ENCODE measurements around the gene PI4K2B. TPM values are rescaled to one million over a fixed set of nuclear protein-coding genes. Genes with fewer than 3 reads are reported as not detected.
"Not testable (repeated sequence)": the region's sequence is repeated elsewhere in the genome, so short reads cannot be mapped to it uniquely, and the experiment has no call there.

Gene PI4K2B
- total RNA-seq, 8 experiments from 2014 or later, result 3.5 to 15.9 (median 6.2) TPM

DNA sequence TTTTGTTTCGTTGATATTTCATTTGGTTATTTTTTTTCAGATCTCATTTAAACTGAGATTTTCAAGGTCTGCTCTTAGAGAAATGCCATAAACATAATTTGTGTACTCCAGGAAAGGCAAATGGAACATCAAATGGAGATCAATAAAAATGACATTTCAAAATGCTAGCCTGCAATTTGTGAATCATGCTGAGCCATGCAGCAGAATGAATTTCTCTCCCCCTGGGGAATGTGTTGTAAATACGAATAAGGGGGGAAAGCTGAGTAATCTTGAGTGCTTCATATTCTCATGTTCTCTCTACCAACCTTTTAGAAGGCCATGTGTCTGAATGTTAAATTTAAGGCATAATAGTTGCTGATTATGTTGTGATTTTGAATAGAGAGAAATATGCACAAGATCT, 86.5 kb downstream of the PI4K2B start:
- H3K27ac ChIP-seq, result no peak overlapping the region
- in situ Hi-C loops (cut with MboI; ENCODE audit: low pct_unique_long_range_greater_than_20kb in 2 of 9, low sequenced_read_pairs in 9 of 9, unreplicated experiment in 9 of 9), result no loop called here
- peak; percentile 45 to 86 (median 62) for ATAC-seq (replicated peaks in 6 of 8)

DNA sequence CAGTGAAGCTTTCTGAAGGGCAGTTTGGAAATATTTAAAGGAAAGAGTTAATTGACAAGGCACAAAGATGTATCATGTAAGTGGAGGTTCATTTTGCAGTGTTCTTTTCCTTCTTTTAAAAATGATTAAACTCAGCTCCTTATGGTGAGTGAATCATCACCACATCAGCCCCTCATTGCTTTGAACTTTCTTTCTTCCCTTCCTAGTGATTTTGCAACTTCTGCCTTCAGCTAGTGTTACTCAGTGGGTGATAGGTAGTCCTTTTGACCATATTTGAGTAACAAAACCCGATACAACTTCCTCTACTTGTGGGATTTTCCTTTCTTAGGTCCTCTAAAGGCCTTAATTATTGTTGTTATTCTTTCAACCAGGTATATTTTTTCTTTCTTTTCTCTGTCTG, 86.9 kb downstream of the PI4K2B start:
- Histone ChIP-seq H3K4me1 (replicated peaks in 1 of 2) (peaks cover 0 to 10% of the 10 kb centered on the region in 2 donors), H3K4me3 (no peak overlapping the region), H3K27ac (no peak overlapping the region)
- 5 to 90% (median 67%) methylated on average over 1 of the region's 1 CpG; no CpG with 5 or more reads in 1 of the 10 experiments for WGBS, 10 experiments
- in situ Hi-C loops (cut with MboI; ENCODE audit: low pct_unique_long_range_greater_than_20kb in 2 of 9, low sequenced_read_pairs in 9 of 9, unreplicated experiment in 9 of 9), result no loop called here
- peak in 6 of 8 experiments; percentile 12 to 88 (median 29) for ATAC-seq (replicated peaks in 6 of 8)

More for the DNA sequence above, 86.5 kb downstream of the PI4K2B start:
- H3K4me3 ChIP-seq, result no peak overlapping the region
- 15 to 100% (median 39%) methylated on average over 1 to 2 of the region's 2 CpGs for WGBS, 10 experiments
- peaks cover 0 to 10% of the 10 kb centered on the region in 2 donors for H3K4me1 ChIP-seq (replicated peaks in 1 of 2)

DNA sequence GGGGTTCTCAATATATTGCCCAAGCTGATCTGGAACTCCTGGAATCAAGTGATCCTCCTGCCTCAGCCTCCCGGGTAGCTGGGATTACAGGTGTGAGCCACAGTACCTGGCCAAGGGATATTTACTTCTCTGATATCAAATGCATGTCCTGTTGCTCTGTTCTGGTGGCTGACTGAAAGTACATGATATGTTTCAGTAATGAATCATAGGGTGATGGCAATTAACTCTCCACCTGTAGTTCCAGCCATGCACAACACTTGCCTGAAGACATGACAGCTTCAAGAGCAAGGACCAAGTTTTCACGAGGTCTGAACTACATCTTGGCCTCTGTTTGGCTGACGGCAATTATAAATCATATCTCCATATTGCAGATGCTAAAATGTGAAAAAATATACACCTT, 87.9 kb downstream of the PI4K2B start:
- H3K4me1 ChIP-seq (replicated peaks in 1 of 2), result peaks cover 0 to 10% of the 10 kb centered on the region in 2 donors
- H3K4me3 ChIP-seq, result no peak overlapping the region
- no peak for ATAC-seq (replicated peaks in 6 of 8)
- no peak overlapping the region for H3K27ac ChIP-seq
- in situ Hi-C loops (cut with MboI; ENCODE audit: low pct_unique_long_range_greater_than_20kb in 2 of 9, low sequenced_read_pairs in 9 of 9, unreplicated experiment in 9 of 9), result no loop called here
- WGBS, 10 experiments, result 69 to 100% (median 100%) methylated on average over 1 to 2 of the region's 3 CpGs; no CpG with 5 or more reads in 3 of the 10 experiments

GRCh38 chr4:25328463-25328862, 94.6 kb downstream of the PI4K2B start:
- in situ Hi-C loops (cut with MboI; ENCODE audit: low pct_unique_long_range_greater_than_20kb in 2 of 9, low sequenced_read_pairs in 9 of 9, unreplicated experiment in 9 of 9); ATAC-seq (replicated peaks in 6 of 8); H3K27ac ChIP-seq; H3K4me3 ChIP-seq; H3K4me1 ChIP-seq (replicated peaks in 1 of 2): not testable (repeated sequence)
- 80 to 100% (median 100%) methylated on average over 1 to 2 of the region's 3 CpGs; no CpG with 5 or more reads in 2 of the 10 experiments for WGBS, 10 experiments

Other genes starting within 250 kb of the PI4K2B start
- gene LGI2, start 203.1 kb upstream of the PI4K2B start, total RNA-seq, result 10 to 100 TPM in 1 of 8 experiments, 1 to 10 TPM in 7; 1.4 to 10.9 (median 7.5) TPM
- 10 to 100 TPM in 1 of 8 experiments, 1 to 10 TPM in 7; 5.0 to 13.3 (median 7.0) TPM for gene SEPSECS, start 73.6 kb upstream of the PI4K2B start, total RNA-seq
- 10 to 100 TPM in 1 of 8 experiments, 1 to 10 TPM in 7; 7.0 to 15.8 (median 8.8) TPM for gene ZCCHC4, start 78.7 kb downstream of the PI4K2B start, total RNA-seq
- gene ANAPC4, start 143.2 kb downstream of the PI4K2B start, total RNA-seq, result 10 to 100 TPM; 10.8 to 29.6 (median 18.5) TPM

Measured in motor neuron (in vitro differentiated cells).